Hepatocyte (in vitro differentiated cells): ENCODE measurements around the gene MUC4.

Source experiments
- CTCF ChIP-seq: fragments of 200-600 bp; sonication (generic); IDR thresholded peaks from 2 replicates; pipeline ENCODE4 v1.5.1; 2016; ENCODE audit warnings: antibody characterized with exemption, mild to moderate bottlenecking; ENCODE audit not compliant: poor library complexity
- EZH2 ChIP-seq: fragments of 200-600 bp; sonication (generic); IDR thresholded peaks from 2 replicates; pipeline ENCODE4 v1.6.1; 2016; ENCODE audit warnings: antibody characterized with exemption, mild to moderate bottlenecking, borderline replicate concordance

GRCh38 chr3:195813916-195814640 lies 2.3 kb upstream of the MUC4 start:
- no peak for TF ChIP-seq CTCF
- no peak for TF ChIP-seq EZH2
